ENCODE results near the gene SH3GLB2.

DNA sequence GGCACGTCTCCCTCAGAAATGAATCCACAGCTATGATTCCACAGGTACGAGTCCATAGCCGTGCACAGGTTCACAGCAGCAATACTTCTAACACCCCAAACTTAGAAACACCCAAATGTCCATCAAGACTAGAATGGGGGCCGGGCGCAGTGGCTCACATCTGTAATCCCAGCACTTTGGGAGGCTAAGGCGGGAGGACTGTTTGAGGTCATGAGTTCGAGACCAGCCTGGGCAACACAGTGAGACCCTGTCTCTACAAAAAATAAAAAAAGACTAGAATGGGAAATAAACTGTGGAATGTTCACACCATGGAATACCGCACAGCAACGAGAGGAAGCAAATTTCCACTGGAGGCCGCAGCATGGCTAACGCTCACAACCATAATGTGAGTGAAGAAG, 48.5 kb upstream of the SH3GLB2 start:
- TF ChIP-seq, protein P1, sequence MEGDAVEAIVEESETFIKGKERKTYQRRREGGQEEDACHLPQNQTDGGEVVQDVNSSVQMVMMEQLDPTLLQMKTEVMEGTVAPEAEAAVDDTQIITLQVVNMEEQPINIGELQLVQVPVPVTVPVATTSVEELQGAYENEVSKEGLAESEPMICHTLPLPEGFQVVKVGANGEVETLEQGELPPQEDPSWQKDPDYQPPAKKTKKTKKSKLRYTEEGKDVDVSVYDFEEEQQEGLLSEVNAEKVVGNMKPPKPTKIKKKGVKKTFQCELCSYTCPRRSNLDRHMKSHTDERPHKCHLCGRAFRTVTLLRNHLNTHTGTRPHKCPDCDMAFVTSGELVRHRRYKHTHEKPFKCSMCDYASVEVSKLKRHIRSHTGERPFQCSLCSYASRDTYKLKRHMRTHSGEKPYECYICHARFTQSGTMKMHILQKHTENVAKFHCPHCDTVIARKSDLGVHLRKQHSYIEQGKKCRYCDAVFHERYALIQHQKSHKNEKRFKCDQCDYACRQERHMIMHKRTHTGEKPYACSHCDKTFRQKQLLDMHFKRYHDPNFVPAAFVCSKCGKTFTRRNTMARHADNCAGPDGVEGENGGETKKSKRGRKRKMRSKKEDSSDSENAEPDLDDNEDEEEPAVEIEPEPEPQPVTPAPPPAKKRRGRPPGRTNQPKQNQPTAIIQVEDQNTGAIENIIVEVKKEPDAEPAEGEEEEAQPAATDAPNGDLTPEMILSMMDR (conservative IDR thresholded peaks at IDR 0.05; ENCODE audit: low read depth in 2 of 2), result no peak
- TF ChIP-seq ZNF114 (CRISPR knock-in tag; IDR thresholded peaks at IDR 0.05), result no peak
- no peak for TF ChIP-seq EZH2 (IDR thresholded peaks at IDR 0.05; ENCODE audit: low read depth, unreplicated experiment)
- no peak for TF ChIP-seq POLR2AphosphoS5 (IDR thresholded peaks at IDR 0.05; ENCODE audit: low read depth)
- TF ChIP-seq, protein P2, sequence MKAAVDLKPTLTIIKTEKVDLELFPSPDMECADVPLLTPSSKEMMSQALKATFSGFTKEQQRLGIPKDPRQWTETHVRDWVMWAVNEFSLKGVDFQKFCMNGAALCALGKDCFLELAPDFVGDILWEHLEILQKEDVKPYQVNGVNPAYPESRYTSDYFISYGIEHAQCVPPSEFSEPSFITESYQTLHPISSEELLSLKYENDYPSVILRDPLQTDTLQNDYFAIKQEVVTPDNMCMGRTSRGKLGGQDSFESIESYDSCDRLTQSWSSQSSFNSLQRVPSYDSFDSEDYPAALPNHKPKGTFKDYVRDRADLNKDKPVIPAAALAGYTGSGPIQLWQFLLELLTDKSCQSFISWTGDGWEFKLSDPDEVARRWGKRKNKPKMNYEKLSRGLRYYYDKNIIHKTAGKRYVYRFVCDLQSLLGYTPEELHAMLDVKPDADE (IDR thresholded peaks at IDR 0.05), result no peak
- TF ChIP-seq, protein P3, sequence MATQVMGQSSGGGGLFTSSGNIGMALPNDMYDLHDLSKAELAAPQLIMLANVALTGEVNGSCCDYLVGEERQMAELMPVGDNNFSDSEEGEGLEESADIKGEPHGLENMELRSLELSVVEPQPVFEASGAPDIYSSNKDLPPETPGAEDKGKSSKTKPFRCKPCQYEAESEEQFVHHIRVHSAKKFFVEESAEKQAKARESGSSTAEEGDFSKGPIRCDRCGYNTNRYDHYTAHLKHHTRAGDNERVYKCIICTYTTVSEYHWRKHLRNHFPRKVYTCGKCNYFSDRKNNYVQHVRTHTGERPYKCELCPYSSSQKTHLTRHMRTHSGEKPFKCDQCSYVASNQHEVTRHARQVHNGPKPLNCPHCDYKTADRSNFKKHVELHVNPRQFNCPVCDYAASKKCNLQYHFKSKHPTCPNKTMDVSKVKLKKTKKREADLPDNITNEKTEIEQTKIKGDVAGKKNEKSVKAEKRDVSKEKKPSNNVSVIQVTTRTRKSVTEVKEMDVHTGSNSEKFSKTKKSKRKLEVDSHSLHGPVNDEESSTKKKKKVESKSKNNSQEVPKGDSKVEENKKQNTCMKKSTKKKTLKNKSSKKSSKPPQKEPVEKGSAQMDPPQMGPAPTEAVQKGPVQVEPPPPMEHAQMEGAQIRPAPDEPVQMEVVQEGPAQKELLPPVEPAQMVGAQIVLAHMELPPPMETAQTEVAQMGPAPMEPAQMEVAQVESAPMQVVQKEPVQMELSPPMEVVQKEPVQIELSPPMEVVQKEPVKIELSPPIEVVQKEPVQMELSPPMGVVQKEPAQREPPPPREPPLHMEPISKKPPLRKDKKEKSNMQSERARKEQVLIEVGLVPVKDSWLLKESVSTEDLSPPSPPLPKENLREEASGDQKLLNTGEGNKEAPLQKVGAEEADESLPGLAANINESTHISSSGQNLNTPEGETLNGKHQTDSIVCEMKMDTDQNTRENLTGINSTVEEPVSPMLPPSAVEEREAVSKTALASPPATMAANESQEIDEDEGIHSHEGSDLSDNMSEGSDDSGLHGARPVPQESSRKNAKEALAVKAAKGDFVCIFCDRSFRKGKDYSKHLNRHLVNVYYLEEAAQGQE (IDR thresholded peaks at IDR 0.05; ENCODE audit: unreplicated experiment), result no peak
- TF ChIP-seq EZH2phosphoT487 (IDR thresholded peaks at IDR 0.05; ENCODE audit: unreplicated experiment), result no peak
- TF ChIP-seq, protein P4, sequence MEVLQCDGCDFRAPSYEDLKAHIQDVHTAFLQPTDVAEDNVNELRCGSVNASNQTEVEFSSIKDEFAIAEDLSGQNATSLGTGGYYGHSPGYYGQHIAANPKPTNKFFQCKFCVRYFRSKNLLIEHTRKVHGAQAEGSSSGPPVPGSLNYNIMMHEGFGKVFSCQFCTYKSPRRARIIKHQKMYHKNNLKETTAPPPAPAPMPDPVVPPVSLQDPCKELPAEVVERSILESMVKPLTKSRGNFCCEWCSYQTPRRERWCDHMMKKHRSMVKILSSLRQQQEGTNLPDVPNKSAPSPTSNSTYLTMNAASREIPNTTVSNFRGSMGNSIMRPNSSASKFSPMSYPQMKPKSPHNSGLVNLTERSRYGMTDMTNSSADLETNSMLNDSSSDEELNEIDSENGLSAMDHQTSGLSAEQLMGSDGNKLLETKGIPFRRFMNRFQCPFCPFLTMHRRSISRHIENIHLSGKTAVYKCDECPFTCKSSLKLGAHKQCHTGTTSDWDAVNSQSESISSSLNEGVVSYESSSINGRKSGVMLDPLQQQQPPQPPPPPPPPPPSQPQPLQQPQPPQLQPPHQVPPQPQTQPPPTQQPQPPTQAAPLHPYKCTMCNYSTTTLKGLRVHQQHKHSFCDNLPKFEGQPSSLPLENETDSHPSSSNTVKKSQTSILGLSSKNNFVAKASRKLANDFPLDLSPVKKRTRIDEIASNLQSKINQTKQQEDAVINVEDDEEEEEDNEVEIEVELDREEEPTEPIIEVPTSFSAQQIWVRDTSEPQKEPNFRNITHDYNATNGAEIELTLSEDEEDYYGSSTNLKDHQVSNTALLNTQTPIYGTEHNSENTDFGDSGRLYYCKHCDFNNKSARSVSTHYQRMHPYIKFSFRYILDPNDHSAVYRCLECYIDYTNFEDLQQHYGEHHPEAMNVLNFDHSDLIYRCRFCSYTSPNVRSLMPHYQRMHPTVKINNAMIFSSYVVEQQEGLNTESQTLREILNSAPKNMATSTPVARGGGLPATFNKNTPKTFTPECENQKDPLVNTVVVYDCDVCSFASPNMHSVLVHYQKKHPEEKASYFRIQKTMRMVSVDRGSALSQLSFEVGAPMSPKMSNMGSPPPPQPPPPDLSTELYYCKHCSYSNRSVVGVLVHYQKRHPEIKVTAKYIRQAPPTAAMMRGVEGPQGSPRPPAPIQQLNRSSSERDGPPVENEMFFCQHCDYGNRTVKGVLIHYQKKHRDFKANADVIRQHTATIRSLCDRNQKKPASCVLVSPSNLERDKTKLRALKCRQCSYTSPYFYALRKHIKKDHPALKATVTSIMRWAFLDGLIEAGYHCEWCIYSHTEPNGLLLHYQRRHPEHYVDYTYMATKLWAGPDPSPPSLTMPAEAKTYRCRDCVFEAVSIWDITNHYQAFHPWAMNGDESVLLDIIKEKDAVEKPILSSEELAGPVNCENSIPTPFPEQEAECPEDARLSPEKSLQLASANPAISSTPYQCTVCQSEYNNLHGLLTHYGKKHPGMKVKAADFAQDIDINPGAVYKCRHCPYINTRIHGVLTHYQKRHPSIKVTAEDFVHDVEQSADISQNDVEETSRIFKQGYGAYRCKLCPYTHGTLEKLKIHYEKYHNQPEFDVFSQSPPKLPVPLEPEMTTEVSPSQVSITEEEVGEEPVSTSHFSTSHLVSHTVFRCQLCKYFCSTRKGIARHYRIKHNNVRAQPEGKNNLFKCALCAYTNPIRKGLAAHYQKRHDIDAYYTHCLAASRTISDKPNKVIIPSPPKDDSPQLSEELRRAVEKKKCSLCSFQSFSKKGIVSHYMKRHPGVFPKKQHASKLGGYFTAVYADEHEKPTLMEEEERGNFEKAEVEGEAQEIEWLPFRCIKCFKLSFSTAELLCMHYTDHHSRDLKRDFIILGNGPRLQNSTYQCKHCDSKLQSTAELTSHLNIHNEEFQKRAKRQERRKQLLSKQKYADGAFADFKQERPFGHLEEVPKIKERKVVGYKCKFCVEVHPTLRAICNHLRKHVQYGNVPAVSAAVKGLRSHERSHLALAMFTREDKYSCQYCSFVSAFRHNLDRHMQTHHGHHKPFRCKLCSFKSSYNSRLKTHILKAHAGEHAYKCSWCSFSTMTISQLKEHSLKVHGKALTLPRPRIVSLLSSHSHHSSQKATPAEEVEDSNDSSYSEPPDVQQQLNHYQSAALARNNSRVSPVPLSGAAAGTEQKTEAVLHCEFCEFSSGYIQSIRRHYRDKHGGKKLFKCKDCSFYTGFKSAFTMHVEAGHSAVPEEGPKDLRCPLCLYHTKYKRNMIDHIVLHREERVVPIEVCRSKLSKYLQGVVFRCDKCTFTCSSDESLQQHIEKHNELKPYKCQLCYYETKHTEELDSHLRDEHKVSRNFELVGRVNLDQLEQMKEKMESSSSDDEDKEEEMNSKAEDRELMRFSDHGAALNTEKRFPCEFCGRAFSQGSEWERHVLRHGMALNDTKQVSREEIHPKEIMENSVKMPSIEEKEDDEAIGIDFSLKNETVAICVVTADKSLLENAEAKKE (CRISPR knock-in tag; IDR thresholded peaks at IDR 0.05), result no peak
